HEK293 (cell line): Measurements from ENCODE around the gene ADD2.

Experiments used
- EGR2 ChIP-seq: fragments of 450-650 bp; formaldehyde crosslinking; IDR thresholded peaks from 2 replicates; pipeline ENCODE4 v1.5.1; 2016; ENCODE audit warnings: low read depth, missing biosample characterization, missing genetic modification characterization
- IKZF3 ChIP-seq: fragments of 450-650 bp; IDR thresholded peaks from 2 replicates; pipeline ENCODE4 v1.5.0; 2018; ENCODE audit warnings: missing biosample characterization, mild to moderate bottlenecking, missing genetic modification characterization, moderate library complexity
- KLF1 ChIP-seq: fragments of 450-650 bp; formaldehyde crosslinking; IDR thresholded peaks from 2 replicates; pipeline ENCODE4 v1.5.1; 2016; ENCODE audit warnings: missing biosample characterization, missing genetic modification characterization
- KLF8 ChIP-seq: fragments of 450-650 bp; formaldehyde crosslinking; IDR thresholded peaks from 2 replicates; pipeline ENCODE4 v1.5.1; 2016; ENCODE audit warnings: missing biosample characterization, missing genetic modification characterization
- KLF9 ChIP-seq: fragments of 450-650 bp; formaldehyde crosslinking; IDR thresholded peaks from 2 replicates; pipeline ENCODE4 v1.5.1; 2016; ENCODE audit warnings: missing biosample characterization, missing genetic modification characterization, low read depth
- MEIS1 ChIP-seq: sonication (generic); formaldehyde crosslinking; IDR thresholded peaks from 2 replicates; pipeline ENCODE4 v1.8.1; 2022; ENCODE audit warnings: missing genetic modification reagents, mild to moderate bottlenecking, borderline replicate concordance
- OVOL3 ChIP-seq: fragments of 450-650 bp; formaldehyde crosslinking; IDR thresholded peaks from 2 replicates; pipeline ENCODE4 v1.5.1; 2016; ENCODE audit warnings: missing biosample characterization, missing genetic modification characterization
- RBAK ChIP-seq: fragments of 450-650 bp; formaldehyde crosslinking; IDR thresholded peaks from 2 replicates; pipeline ENCODE4 v1.5.1; 2016; ENCODE audit warnings: missing biosample characterization, missing genetic modification characterization
- SALL2 ChIP-seq: fragments of 450-650 bp; formaldehyde crosslinking; IDR thresholded peaks from 2 replicates; pipeline ENCODE4 v1.5.0; 2017; ENCODE audit warnings: missing biosample characterization, mild to moderate bottlenecking, missing genetic modification characterization, borderline replicate concordance
- SP3 ChIP-seq: fragments of 450-650 bp; formaldehyde crosslinking; IDR thresholded peaks from 2 replicates; pipeline ENCODE4 v1.5.1; 2016; ENCODE audit warnings: missing biosample characterization, missing genetic modification characterization
- WT1 ChIP-seq: fragments of 450-650 bp; formaldehyde crosslinking; IDR thresholded peaks from 2 replicates; pipeline ENCODE4 v1.5.1; 2016; ENCODE audit warnings: missing biosample characterization, missing genetic modification characterization
- ZBTB10 ChIP-seq: fragments of 450-650 bp; formaldehyde crosslinking; IDR thresholded peaks from 2 replicates; pipeline ENCODE4 v1.5.1; 2016; ENCODE audit warnings: missing biosample characterization, missing genetic modification characterization
- ZFHX2 ChIP-seq: fragments of 450-650 bp; formaldehyde crosslinking; conservative IDR thresholded peaks from 2 replicates; pipeline ENCODE4 v1.5.1; 2016; ENCODE audit warnings: missing biosample characterization, missing genetic modification characterization
- ZNF2 ChIP-seq: fragments of 450-650 bp; formaldehyde crosslinking; IDR thresholded peaks from 2 replicates; pipeline ENCODE4 v1.5.1; 2016; ENCODE audit warnings: missing biosample characterization, missing genetic modification characterization
- ZNF214 ChIP-seq: fragments of 450-650 bp; formaldehyde crosslinking; IDR thresholded peaks from 2 replicates; pipeline ENCODE4 v1.5.1; 2017; ENCODE audit warnings: missing biosample characterization, mild to moderate bottlenecking, missing genetic modification characterization, borderline replicate concordance
- ZNF335 ChIP-seq: fragments of 450-650 bp; formaldehyde crosslinking; conservative IDR thresholded peaks from 2 replicates; pipeline ENCODE4 v1.5.1; 2016; ENCODE audit warnings: missing biosample characterization, missing genetic modification characterization
- ZNF362 ChIP-seq: fragments of 450-650 bp; formaldehyde crosslinking; IDR thresholded peaks from 2 replicates; pipeline ENCODE4 v1.5.1; 2016; ENCODE audit warnings: missing biosample characterization, missing genetic modification characterization
- ZNF416 ChIP-seq: fragments of 450-650 bp; formaldehyde crosslinking; IDR thresholded peaks from 2 replicates; pipeline ENCODE4 v1.5.1; 2016; ENCODE audit warnings: missing biosample characterization, missing genetic modification characterization
- ZNF423 ChIP-seq: fragments of 450-650 bp; formaldehyde crosslinking; IDR thresholded peaks from 2 replicates; pipeline ENCODE4 v1.5.1; 2016; ENCODE audit warnings: missing biosample characterization, missing genetic modification characterization
- ZNF529 ChIP-seq: fragments of 450-650 bp; formaldehyde crosslinking; IDR thresholded peaks from 2 replicates; pipeline ENCODE4 v1.5.1; 2017; ENCODE audit warnings: missing genetic modification characterization, missing biosample characterization; ENCODE audit not compliant: insufficient replicate concordance
- ZNF623 ChIP-seq: fragments of 450-650 bp; formaldehyde crosslinking; IDR thresholded peaks from 2 replicates; pipeline ENCODE4 v1.5.1; 2016; ENCODE audit warnings: missing biosample characterization, missing genetic modification characterization
- ZNF629 ChIP-seq: fragments of 450-650 bp; formaldehyde crosslinking; IDR thresholded peaks from 2 replicates; pipeline ENCODE4 v1.5.1; 2017; ENCODE audit warnings: missing biosample characterization, missing genetic modification characterization
- ZNF677 ChIP-seq: fragments of 450-650 bp; IDR thresholded peaks from 2 replicates; pipeline ENCODE4 v1.5.0; 2018; ENCODE audit warnings: missing biosample characterization, mild to moderate bottlenecking, missing genetic modification characterization, moderate library complexity
- ZNF768 ChIP-seq: fragments of 450-650 bp; formaldehyde crosslinking; IDR thresholded peaks from 2 replicates; pipeline ENCODE4 v1.5.1; 2018; ENCODE audit warnings: missing biosample characterization, mild to moderate bottlenecking, missing genetic modification characterization
- ZSCAN23 ChIP-seq: fragments of 450-650 bp; formaldehyde crosslinking; IDR thresholded peaks from 2 replicates; pipeline ENCODE4 v1.5.1; 2016; ENCODE audit warnings: missing biosample characterization, missing genetic modification characterization
- TF ChIP-seq, protein P1 (sequence below): fragments of 450-650 bp; formaldehyde crosslinking; IDR thresholded peaks from 2 replicates; pipeline ENCODE4 v1.5.1; 2016; ENCODE audit warnings: missing biosample characterization, missing genetic modification characterization
- TF ChIP-seq, protein P2 (sequence below): fragments of 450-650 bp; formaldehyde crosslinking; optimal IDR thresholded peaks from 2 replicates; pipeline ENCODE3; 2016; ENCODE audit warnings: missing biosample characterization, mild to moderate bottlenecking, missing genetic modification characterization
- TF ChIP-seq, protein P3 (sequence below): fragments of 450-650 bp; formaldehyde crosslinking; IDR thresholded peaks from 2 replicates; pipeline ENCODE4 v1.5.1; 2016; ENCODE audit warnings: missing biosample characterization, missing genetic modification characterization
- TF ChIP-seq, protein P4 (sequence below): fragments of 450-650 bp; formaldehyde crosslinking; IDR thresholded peaks from 2 replicates; pipeline ENCODE4 v1.5.1; 2016; ENCODE audit warnings: missing biosample characterization, missing genetic modification characterization

ADD2 gene

GRCh38 chr2:70767079-70767698 is 811 bp downstream of the ADD2 start (continued):
- TF ChIP-seq, protein P1, sequence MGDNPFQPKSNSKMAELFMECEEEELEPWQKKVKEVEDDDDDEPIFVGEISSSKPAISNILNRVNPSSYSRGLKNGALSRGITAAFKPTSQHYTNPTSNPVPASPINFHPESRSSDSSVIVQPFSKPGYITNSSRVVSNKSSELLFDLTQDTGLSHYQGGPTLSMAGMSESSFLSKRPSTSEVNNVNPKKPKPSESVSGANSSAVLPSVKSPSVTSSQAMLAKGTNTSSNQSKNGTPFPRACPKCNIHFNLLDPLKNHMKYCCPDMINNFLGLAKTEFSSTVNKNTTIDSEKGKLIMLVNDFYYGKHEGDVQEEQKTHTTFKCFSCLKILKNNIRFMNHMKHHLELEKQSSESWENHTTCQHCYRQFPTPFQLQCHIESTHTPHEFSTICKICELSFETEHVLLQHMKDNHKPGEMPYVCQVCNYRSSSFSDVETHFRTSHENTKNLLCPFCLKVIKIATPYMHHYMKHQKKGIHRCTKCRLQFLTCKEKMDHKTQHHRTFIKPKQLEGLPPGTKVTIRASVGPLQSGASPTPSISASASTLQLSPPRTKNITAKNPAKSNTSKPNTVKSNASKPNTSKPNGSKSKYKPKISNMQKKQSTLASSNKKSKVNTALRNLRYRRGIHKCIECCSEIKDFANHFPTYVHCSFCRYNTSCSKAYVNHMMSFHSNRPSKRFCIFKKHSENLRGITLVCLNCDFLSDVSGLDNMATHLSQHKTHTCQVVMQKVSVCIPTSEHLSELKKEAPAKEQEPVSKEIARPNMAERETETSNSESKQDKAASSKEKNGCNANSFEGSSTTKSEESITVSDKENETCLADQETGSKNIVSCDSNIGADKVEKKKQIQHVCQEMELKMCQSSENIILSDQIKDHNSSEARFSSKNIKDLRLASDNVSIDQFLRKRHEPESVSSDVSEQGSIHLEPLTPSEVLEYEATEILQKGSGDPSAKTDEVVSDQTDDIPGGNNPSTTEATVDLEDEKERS (tag by site-specific recombination) = no peak
- TF ChIP-seq, protein P2, sequence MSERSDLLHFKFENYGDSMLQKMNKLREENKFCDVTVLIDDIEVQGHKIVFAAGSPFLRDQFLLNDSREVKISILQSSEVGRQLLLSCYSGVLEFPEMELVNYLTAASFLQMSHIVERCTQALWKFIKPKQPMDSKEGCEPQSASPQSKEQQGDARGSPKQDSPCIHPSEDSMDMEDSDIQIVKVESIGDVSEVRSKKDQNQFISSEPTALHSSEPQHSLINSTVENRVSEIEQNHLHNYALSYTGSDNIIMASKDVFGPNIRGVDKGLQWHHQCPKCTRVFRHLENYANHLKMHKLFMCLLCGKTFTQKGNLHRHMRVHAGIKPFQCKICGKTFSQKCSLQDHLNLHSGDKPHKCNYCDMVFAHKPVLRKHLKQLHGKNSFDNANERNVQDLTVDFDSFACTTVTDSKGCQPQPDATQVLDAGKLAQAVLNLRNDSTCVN (tag by site-specific recombination) = peak; percentile 74
- TF ChIP-seq IKZF3 (tag by site-specific recombination) (no peak), ZNF623 (no peak), SP3 (tag by site-specific recombination) (peak; percentile 74), ZFHX2 (tag by site-specific recombination) (peak; percentile 53), ZNF768 (no peak), KLF9 (peak; percentile 64; the same call in 1 of the 2 replicates), ZNF335 (tag by site-specific recombination) (peak; percentile 82), ZNF423 (tag by site-specific recombination) (no peak), KLF1 (tag by site-specific recombination) (peak; percentile 89), ZBTB10 (tag by site-specific recombination) (no peak), OVOL3 (no peak), ZNF214 (tag by site-specific recombination) (no peak), MEIS1 (CRISPR knock-in tag) (no peak), KLF8 (tag by site-specific recombination) (peak; percentile 77), ZNF629 (tag by site-specific recombination) (no peak), RBAK (tag by site-specific recombination) (no peak), ZNF529 (tag by site-specific recombination) (no peak), ZNF362 (no peak), WT1 (tag by site-specific recombination) (peak; percentile 37; the same call in 1 of the 2 replicates), ZNF416 (tag by site-specific recombination) (no peak), SALL2 (tag by site-specific recombination) (no peak), EGR2 (tag by site-specific recombination) (peak; percentile 41; the same call in 1 of the 2 replicates), ZSCAN23 (tag by site-specific recombination) (no peak), ZNF677 (tag by site-specific recombination) (no peak), ZNF2 (no peak)
- TF ChIP-seq, protein P3, sequence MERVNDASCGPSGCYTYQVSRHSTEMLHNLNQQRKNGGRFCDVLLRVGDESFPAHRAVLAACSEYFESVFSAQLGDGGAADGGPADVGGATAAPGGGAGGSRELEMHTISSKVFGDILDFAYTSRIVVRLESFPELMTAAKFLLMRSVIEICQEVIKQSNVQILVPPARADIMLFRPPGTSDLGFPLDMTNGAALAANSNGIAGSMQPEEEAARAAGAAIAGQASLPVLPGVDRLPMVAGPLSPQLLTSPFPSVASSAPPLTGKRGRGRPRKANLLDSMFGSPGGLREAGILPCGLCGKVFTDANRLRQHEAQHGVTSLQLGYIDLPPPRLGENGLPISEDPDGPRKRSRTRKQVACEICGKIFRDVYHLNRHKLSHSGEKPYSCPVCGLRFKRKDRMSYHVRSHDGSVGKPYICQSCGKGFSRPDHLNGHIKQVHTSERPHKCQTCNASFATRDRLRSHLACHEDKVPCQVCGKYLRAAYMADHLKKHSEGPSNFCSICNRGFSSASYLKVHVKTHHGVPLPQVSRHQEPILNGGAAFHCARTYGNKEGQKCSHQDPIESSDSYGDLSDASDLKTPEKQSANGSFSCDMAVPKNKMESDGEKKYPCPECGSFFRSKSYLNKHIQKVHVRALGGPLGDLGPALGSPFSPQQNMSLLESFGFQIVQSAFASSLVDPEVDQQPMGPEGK (tag by site-specific recombination) = peak; percentile 25
- TF ChIP-seq, protein P4, sequence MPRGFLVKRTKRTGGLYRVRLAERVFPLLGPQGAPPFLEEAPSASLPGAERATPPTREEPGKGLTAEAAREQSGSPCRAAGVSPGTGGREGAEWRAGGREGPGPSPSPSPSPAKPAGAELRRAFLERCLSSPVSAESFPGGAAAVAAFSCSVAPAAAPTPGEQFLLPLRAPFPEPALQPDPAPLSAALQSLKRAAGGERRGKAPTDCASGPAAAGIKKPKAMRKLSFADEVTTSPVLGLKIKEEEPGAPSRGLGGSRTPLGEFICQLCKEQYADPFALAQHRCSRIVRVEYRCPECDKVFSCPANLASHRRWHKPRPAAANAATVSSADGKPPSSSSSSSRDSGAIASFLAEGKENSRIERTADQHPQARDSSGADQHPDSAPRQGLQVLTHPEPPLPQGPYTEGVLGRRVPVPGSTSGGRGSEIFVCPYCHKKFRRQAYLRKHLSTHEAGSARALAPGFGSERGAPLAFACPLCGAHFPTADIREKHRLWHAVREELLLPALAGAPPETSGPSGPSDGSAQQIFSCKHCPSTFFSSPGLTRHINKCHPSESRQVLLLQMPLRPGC (tag by site-specific recombination) = no peak
